Left renal pelvis (tissue), 4 donors: Measurements from ENCODE around the gene TANGO2. TPM values are rescaled to one million over a fixed set of nuclear protein-coding genes. Genes with fewer than 3 reads are reported as not detected.

ENCODE experiments used
- DNase-seq, 4 donors: peaks; one replicate each; pipeline ENCODE4 v3.0.0-alpha.2; 2013; ENCODE audit warnings: low read depth in 4 of 4, low spot score in 3 of 4
- polyA plus RNA-seq, 4 donors: library from polyadenylated mRNA; unstranded; fragments of 120-200 nt; gene quantifications; one replicate each; pipeline ENCODE4 v1.2.1, GENCODE V29; 2013; ENCODE audit not compliant: insufficient read length in 4 of 4

Gene TANGO2
- polyA plus RNA-seq, 4 donors = 8.9 to 14.6 (median 11.4) TPM

DNA sequence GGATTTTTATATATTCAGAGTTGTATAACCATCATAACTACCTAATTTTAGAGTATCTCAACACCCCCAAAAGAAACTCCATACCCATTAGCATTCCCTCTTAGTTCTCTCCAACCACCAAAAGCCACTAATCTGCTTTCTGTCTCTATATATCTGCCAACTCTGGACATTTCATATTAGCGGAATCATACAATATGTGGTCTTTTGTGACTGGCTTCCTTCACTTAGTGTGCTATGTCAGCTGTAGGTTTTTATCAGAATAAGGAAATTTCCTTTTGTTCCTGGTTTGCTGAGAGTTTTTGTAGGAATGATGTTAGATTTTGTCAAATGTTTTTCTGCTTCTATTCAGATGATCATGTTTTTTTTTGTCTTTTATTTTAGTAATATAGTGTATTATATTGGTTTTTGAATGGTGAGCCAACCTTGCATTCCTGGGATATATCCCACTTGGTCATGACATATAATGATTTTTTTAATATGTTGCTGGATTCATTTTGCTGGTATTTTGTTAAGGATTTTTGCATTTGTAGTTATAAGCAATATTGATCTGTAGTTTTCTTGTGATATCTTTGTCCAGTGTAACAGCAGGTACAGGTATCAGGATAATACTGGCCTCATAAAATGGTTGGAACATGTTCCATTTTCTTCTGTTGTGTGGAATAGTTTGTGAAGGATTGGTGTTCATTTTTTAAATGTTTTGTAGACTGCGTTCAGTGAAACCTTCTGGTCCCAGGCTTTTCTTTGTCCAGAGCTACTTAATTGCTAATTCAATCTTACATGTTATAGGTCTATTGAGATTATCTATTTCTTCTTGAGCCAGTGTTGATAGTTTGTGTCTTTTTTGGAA, 75.9 kb downstream of the TANGO2 start:
- no peak for DNase-seq

- DNase-seq = no peak
Measured at GRCh38 chr22:20099099-20099711, 78.3 kb downstream of the TANGO2 start.

- DNase-seq = no peak
Measured at GRCh38 chr22:20101638-20102037, 80.7 kb downstream of the TANGO2 start.

DNA sequence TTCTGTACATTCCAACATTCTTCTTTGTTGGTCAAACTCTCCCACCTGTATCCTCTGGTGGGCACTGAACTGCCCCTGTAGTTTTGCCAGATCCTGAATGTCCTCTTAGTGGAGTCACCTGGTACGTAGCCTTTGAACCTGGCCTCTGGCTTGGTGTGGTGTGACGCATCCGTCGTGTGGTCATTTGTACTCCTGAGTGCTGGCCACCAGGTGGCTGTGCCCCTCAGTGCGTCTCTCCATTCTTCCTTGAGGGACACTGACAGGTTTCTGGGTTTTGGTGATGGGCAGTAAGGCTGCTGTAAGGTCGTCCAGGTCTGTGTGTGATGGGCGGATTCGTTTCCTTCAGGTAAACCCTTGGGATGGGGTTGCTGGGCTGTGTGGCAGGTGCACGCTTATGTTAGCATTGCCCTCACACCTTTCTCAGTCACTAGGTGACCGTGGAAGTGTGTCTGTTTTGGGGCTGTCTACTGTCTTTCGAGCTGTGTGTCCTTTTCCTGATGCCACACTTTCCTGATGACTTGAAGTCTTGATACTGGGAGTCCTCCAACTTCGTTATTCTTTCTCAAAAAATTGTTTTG, 81.4 kb downstream of the TANGO2 start:
- DNase-seq = no peak

GRCh38 chr22:20105456-20106204, 84.7 kb downstream of the TANGO2 start:
- DNase-seq = no peak

DNA sequence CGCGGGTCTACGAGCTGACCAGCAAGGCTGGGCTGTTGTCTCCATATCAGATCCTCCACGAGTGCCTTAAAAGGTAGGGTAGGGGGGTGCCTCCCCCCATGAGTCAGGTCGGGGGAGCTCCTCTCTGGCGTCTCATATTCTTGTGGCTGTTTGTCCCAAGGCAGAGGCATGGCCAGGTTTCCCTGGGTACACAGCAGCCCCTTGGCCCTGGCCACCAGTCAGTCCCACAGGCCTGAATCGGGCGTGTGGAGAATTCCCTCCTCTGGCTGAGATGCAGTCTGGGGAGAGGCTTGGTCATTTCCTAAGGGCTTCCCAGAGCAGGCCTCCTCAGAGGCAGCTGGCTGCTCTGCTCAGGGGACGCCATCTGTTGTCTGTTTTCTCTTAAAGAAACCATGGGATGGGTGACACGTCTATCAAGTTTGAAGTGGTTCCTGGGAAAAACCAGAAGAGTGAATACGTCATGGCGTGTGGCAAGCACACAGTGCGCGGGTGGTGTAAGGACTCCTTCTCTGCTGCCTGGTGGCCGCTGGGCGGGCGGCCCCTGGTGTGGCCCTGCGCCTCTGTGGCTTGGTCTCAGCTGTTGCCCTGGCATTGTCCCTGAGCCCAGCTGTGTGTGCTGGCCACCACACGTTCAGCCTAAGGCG, 85.4 kb downstream of the TANGO2 start:
- no peak for DNase-seq

- DNase-seq = no peak
Measured at GRCh38 chr22:20106849-20107237, 85.9 kb downstream of the TANGO2 start.

GRCh38 chr22:20107471-20107901, 86.6 kb downstream of the TANGO2 start:
- DNase-seq = no peak

DNA sequence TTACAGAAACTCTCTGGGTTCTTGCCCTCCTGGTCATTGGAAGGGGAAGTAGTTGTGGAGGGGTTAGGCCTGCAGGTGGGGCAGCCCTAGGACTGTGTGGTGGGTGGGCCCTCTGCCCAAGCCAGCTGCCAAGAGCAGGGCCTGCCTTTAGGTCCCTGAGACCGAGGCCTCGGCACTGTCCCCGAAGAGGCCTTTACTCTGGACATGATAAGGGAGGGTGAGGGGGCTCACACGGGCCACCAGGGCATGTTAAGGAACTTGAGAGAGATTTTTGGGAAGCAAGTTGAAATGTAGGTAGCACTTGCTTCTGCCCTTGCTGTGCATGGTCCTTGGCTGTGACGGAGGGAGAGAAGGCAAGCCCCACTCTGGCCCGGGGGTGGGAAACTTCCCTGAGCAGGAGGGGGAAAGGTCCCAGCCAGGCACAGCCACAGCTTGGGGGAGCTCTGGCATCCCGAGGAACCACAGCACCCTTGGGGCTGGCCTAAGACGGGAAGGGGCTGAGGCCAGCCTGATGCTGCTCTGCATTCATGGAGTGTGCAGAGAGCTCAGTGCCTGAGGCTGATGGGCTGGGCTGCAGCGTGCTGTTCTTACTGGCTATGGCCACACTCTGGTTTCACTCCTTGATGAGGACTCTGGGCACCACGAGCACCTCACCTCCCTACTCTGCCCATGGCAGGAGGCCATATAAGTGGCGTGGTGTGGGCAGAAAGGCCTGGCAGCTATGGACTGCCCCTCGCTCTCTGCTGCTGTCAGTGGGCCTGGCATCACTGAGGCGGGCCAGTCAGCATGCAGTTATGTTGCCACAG, 87.2 kb downstream of the TANGO2 start:
- no peak for DNase-seq

DNA sequence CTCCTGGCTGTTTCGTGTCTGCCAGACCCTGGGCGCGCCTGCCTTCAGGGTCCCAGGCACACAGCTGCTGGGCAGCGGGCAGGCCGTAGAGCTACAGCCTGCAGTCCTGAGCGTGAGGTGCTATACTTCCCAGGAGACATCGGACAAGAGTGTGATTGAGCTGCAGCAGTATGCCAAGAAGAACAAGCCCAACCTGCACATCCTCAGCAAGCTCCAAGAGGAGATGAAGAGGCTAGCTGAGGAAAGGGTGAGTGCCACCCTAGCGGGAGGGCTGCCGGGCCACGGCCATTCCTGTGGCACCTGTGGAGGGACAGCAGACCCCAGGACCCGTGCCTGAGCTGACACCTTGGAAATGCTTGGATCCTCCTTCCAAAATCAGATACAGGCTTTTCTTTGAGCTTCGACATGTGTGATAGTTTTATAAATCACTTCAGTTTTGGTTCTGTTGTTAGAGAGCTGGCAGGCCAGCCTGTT, 87.9 kb downstream of the TANGO2 start:
- DNase-seq = no peak

DNA sequence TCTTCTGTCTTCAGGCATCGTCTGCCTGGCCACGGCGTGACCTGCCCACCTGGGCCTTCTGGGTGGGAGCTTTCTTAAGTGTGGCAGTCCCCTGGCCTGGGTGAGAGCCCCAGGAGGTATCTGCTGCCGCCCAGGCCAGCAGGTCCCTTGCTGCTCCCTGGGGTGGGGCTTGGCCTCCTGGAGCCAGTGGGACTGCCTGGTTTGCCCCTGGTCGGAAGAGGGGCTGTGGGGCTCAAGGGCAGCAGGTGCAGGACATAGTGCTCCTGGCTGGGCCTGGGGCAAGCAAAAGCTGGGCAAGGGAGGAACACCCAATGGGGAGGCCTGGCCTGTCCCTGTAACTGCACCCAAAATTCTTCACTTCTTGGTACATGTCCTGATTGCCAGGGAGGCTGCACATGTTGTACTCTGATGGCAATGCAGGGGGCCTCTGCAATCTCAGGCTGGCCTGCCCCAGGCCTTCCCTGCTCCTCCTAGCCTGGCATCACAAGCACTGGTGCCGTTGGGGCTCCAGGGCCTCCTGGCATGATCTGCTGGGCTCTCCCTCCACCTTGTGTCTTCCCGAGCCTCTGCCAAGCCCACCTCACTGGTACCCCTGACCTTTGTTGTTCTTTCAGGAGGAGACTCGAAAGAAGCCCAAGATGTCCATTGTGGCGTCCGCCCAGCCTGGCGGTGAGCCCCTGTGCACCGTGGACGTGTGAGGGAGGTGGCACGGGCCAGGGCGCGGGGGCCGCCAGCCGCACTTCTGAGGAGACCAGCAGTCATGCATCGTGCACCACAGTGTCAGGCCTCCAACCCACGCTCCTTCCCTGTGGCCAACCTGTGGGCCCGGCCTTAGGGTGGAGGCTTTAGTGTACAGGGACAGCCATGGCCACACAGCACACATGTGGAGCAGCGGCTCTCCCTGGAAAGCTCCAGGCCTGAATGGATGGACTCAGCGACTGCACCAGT, 88.8 kb downstream of the TANGO2 start:
- DNase-seq = no peak

GRCh38 chr22:20110359-20110985, 89.6 kb downstream of the TANGO2 start:
- no peak for DNase-seq

DNA sequence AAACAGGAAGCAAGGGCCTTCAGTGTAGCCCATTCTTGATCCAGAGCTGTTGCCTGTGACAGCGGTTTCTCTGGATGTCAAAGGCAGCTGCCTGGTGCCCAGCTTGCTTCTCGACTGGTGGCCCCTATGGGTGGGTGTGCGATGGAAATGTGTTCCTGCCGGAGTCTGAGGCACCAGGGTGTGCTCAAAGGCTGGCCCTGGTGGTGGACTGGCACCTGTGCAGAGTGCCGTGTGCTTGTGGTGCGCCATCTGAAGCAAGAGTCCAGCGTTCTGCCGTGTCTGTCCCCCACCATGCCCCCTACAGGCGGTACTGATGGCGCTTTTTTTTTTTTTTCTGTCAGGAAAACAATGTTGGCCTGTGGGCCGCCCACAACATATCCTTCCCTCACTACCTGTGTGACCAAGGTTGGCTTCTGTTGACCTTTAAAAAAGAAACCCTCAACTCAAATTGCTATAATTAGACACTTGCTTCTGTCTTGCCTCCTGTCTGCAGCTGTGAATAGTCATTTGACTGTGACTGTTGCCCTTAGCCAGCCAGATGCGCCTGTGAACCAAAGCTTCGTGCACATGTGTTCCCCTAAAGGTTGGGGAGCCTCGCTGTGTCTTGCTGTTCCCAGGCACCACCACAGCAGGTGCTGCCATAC, 90.3 kb downstream of the TANGO2 start:
- no peak for DNase-seq

GRCh38 chr22:20111689-20112622, 91.0 kb downstream of the TANGO2 start:
- DNase-seq = no peak

- no peak for DNase-seq
Measured at GRCh38 chr22:20112623-20113511, 92.0 kb downstream of the TANGO2 start.
